GM11168 (cell line): ENCODE measurements around the gene FSTL4.

Experiments used
- in situ Hi-C: fragments of 300-500 bp; cut with MboI; formaldehyde crosslinking; loops from one replicate; pipeline ENCODE4 v1.12.0; 2022; ENCODE audit warnings: low sequenced_read_pairs; ENCODE audit not compliant: unreplicated experiment

The FSTL4 gene

DNA sequence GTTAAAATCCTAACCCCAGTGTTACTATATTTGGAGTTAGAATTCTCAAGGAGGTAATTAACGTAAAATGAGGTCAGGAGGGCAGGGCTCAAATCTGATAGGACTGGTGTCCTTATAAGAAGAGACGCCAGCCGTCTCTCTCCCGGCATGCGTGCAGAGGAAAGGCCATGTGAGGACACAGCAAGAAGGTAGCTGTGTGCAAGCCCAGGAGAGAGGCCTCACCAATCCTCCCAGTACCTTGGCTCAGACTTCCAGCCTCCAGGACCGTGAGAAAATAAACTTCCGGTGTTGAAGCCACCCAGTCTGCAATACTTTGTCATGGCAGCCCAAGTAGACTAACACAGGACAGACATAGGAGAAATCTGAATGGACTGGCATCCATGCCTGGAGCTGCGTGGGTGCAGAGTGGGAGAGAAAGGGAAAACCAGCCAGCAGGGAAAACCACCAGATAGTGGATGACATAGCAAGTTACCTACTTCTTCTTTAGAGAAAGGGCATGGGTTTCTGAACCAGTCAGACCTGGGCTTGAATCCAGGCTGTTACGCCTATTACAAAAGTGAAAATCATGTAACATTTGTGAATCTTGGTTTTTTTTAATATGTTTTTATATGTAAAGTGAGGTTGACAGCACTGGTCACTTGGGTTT lies 89.2 kb downstream of the FSTL4 start:
- in situ Hi-C loops, result no loop called here

DNA sequence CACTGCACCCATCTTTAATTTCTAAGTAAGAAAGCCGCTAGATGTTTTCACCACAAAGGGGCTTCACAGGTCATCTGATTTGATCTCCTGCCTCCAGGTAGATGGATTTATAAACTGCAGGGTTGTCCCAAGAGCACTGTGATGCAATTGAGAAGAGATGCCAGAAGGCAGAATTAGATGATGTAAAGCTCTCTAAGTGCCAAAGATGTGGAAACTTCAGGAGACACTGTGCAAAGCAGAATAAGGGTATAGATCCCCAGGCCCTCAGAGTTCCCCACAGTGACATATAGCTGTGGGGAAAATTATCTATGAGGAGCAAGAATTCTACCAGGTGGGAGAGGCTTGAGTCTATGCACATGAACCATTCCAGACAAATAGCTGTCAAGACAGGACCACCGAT lies 90.5 kb downstream of the FSTL4 start:
- in situ Hi-C loops, result no loop called here

DNA sequence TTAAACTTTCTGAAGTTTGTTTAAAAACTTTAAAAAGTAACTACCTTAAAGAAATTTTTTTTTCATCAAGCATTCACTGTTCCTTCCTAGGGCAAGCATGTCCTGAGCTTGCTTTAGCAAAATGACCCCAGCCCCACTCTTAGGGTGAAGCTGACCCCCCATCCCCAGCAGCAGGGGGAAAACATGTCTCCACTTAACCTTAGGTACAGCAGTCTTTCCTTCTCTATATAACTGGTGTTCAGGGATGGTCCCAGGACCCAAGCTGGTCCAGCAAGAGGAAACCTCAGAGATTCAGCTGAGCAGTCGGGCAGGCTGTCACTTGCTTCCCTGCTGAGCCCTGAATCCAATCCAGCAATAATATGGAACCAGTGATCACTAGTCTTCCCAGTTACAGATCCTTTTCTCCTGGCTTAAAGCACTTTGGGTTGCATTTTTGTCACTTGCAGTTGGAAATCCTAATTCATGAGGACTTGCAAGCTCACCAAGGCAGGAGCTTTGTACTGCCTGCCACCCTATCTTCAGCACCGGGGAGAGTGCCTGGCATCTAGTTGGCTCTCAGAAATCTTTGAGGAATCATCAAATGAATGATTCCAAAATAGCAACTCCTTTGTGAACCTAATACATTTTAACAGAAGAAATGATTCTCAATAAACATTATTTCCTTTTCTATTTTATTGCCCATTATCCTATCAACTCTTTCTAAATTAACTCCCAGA lies 91.2 kb downstream of the FSTL4 start:
- in situ Hi-C loops, result no loop called here

DNA sequence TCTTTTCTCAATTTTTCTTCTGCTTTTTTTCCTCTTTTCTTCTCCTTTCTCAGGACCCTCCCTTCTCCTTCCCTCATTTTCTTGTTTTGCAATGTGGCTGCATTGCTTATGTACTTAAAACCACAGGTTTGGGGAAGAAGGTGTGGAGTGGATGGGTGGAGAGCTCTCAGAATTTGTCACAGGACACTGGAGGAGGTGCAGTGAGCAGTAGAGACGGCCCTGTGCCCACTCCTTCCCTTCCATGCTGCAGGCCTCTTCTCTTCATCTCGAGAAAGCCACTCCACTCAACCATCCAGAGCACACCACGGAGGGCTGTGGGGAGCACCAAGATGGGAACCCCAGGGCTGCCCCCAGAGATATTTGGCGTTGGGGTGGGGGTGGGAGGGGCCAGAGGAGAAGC lies 92.3 kb downstream of the FSTL4 start:
- in situ Hi-C loops, result no loop called here

DNA sequence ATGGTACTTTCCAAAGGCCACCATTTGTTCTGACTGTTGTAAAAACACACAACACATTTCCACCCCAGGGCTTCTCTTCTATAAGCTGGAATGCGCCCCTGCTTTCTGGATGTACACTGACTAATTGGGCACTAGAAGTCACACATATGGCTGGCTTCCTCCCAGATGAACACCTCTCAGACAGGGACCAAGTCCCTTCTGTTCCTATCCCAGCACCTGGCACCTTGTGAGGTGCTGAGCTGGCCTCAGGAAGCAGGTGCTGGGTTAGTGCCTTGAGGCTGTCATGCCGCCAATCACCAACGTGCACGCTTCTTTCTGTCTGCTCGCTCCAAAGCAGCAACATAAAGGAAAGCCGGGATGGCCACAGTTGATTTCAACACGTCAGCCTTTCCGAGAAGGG lies 93.2 kb downstream of the FSTL4 start:
- in situ Hi-C loops, result no loop called here

DNA sequence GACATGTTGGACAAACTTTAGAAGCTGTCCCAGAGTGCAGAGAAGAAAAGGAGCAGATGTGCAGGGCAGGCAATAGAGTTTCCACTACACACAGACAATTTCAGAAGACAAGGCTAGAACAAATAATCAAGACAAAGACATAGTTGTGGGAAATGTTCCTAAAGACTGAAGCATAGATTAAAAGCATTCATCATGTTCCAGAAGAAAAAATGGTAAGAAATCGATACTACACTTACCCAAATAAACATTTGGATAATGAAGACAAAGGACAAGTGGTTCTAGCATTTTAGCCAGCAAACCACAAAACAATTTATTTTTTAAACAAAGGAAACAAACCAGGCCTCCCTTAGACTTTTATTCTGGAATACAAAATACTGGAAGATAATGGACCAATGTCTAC lies 97.9 kb downstream of the FSTL4 start:
- in situ Hi-C loops, result no loop called here

DNA sequence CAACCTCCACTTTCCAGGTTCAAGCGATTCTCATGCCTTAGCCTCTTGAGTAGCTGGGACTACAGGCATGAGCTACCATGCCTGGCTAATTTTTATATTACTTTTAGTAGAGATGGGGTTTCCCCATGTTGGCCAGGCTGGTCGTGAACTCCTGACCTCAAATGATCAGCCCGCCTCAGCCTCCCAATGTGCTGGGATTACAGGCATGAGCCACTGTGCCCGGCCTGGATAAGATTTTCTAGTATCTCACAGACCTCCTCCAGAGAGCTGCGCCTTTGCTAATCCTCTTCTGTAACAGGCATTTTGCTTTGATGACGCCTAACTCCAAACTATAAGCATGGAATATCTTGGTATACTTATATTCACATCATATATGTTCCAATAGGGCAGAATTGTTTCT lies 99.4 kb downstream of the FSTL4 start:
- in situ Hi-C loops, result no loop called here

DNA sequence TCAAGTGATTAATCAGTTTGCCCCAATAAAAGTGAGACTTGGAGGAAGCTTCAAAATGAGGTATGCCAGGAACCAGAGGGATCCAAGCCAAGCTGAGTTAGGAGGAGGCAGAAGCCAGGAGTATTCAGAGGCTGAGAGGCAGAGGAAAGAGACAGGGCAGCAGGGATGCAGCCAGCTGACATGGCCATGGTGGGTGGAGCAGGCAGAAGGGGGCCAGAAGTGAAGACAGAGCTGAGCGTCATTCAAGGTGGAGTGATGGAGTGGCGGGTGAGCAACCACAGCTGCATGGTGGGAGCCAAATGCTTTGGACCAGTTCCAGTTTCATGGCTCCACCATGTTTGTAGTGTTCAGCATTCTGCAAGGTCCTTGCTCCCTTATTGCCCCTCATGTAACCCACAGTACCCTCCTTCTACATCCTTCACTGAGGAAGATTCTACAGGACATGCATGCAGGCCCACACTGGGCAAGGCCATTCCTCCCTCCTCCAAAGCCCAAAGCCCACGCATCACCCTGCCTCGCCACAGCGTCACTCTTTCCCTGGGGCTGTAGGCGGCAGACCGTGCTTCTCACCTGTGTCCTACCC lies 100.6 kb downstream of the FSTL4 start:
- in situ Hi-C loops, result no loop called here

DNA sequence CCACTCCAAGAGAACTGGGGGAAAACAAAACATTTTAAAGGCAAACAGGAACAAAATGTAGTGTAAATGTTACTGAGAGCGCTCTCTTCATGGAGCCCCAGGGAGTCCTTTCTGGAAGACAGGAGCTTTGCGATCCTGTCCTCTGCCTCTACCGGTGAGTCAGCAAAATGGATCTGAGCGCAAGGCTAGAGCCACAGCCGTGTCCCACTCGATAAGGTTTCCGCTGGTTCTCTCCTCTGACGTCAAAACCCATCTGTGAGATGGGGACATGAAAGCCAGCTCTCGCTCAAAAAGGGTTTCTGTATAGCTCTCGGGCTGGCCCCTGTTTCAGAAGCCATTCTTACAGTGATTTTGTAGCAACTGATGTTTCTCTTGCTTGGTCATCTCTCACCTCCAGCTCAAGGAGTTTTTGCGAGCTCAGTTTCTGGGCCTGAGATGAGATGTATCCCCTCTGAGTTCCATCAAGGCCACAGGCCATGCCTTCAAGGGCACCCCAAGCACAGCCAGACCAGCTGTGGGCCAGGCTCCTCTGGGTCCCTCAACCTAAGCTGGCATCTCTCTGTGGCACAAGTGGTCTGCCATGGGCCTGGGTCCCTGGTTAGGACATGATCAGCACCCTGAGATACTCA lies 101.6 kb downstream of the FSTL4 start:
- in situ Hi-C loops, result no loop called here

DNA sequence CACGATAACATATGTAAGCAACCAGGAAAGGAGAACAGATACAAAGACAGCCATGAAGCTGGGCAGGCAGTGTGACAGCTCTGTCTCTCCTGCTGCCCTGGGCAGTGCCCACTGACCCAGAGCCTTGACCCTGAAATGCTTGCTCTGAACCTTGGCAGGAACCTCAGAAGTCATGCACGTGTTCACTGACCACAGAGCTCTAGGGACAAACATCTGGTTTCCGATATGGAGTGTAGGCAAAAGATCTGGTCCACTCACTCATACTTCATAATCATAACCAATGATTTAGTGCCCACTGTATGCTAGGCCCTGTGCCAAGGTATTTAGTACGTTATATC lies 102.6 kb downstream of the FSTL4 start:
- in situ Hi-C loops, result no loop called here

DNA sequence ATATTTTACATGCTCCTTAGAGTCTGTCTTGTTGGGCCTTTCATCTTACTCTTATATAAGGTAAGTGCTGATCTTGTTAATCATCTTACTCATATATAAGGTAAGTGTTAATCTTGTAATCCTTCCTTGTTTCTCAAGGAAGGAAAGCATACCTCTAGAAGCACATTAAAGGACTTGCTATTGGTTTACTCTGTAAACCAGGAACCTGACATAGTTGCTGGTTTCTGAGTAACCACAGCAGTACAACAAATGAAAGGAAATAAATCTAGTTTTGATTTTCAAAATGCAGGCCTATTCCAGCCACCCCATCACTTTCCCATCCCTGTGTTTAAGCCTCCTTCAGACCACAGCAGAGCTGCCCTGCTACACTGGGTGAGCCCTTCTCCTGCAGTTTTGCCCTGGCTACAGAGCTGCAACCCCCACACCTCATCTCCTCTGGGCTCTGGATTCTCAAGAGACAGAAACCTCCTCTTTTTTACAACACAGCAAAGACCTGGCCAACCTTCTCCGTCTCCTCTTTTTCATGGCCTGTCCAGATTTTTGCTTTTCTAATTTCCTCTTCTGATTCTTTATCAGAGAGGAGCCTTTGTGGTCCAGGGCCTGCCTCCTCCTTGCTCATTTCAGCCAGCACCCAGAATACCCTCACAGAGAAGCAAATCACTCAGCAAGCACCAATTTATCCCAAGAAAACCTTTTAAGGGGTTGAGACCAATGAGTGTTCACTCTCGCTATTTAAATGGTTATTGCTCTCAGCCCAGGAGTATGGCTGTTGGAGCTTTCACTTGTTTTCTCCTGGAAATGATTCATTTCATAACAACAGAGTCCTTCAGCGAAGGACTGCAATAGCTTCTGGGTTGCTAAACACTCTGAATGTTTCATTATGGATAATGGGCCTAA lies 103.2 kb downstream of the FSTL4 start:
- in situ Hi-C loops, result no loop called here

DNA sequence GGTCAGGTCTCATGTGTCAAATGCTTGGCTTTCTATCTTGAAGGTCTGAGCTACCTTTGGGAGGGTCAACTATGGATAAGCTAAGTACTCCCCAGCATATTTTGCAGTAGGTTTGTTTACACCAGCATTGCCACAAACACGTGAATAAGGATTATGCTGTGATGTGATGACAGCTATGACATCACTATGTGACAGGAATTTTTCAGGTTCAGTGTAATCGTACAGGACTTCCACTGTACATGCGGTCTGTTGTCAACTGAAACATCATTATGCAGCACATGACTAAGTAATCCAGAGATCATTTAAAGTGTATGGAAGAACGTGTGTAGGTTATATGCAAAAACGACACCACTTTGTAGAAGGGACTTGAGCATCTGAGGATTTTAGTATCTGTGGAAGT lies 104.0 kb downstream of the FSTL4 start:
- in situ Hi-C loops, result no loop called here

DNA sequence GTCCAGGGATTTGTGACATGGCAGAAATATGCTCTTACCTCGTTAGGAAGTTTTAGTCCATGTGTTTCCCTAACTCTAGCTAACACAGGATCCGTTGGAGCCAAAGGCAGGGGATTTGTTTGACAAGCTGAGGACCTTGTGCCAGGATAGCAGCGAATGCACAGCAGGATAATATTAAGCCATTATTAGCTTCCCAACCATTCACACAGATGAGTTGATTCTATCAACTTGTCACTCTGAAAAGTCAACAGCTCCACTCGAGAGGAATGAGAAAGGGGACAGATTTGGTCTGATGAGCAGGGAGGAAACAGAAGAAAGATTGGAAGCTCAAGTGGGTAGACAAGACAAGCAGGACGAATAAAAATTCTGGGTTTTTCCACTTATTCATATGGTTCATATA lies 106.2 kb downstream of the FSTL4 start:
- in situ Hi-C loops, result no loop called here

DNA sequence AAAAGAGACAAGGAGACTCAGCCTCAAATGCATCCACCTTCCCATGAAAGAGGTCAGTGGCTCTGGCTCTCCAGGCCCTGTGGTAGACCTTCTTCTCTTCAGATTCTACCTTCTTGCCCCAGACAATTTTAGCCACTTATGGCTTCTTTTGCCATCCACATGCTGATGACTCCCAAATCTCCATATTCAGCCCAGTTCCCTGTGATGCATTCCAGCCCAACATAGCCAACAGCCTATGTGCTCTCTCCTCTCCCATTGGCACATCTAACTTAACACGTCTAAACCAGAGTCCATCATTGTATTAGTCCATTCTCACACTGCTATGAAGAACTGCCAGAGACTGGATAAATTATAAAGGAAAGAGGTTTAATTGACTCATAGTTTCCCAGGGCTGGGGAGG lies 108.8 kb downstream of the FSTL4 start:
- in situ Hi-C loops, result no loop called here

DNA sequence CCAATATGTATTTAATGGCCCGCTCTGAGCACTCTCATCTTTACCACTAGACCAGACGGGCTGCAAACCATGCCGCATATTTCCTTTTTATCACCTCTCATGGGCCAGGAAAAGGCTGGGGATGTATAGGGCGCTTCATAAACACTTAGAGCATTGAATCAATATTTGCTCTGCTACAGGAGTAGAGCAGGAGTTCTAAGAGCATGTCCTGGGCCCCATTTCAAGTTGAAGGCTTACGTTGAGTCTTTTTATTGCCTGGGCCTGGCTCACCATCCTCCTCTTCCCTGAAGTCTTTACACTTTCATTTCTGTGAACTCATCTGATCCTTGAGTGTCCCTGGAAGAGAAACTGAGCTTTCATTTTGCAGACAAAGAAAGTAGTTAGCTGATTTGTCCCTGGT lies 112.4 kb downstream of the FSTL4 start:
- in situ Hi-C loops, result no loop called here

DNA sequence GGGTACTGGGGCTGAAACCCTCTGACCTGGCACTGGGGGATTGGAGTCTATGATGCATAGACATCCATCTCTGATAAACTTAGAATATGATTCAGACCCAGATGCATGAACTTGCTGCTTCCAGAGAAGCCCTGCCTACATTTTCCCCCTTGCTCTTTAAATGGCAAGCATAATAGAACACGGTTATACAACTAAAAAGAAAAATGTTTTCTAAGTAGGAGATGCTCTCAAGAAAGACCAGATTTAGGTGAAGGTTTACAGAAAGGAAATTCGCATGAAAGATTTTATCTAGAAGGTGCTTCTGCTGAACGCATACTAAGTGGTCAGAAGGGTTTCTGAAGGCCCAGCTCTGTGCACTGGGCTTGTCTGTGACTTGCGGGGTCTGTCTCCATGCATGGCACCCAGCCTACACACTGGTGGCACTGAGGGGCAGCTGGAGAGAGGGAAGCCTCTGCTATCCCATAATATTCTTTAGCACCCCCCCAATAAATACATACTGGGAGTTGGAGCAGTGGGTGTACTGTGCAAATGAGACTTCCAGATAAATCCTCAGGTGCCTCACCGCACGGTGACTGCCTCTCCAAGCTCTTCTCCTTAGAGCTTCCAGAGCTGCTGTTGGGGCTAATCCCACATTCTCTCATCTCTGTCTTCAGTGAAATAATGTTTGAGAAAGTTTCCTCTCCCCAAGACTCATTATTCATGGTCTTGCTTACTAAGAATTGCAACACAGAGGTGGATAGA lies 114.6 kb downstream of the FSTL4 start:
- in situ Hi-C loops, result no loop called here

DNA sequence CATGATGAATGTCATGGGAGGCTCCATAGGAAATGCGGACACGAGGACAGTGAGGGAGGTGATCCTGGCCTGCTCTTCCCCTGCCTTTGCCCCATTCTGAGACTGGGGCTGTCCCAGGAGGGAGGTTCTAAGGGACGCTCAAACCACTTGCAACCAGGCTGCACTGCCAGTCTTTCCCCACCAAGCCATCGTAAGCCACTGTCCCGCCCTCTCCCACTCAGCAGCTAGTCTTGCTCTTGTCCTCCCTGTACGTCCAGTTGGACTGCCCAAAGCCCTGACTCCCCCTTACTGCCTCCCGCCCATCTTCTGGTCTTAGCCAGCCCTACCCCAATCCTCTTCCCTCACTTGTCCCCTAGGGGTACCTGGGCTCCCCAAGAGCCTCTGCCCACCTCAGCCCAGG lies 115.7 kb downstream of the FSTL4 start:
- in situ Hi-C loops, result no loop called here

DNA sequence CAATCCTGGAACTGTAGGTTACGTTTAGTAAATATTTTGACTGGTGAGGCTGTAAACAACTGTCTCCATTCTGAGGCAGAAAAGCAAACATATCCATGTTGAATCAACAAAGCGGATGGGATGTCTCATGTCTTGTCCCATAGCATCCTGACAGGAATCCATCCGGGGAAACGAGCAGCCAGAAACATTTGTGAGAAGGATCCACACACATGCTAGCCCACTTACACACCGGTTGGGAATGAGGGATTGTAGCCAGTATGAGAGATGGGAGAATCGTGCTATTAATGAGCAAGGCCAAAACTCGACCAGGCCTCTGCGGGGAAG lies 117.5 kb downstream of the FSTL4 start:
- in situ Hi-C loops, result no loop called here

DNA sequence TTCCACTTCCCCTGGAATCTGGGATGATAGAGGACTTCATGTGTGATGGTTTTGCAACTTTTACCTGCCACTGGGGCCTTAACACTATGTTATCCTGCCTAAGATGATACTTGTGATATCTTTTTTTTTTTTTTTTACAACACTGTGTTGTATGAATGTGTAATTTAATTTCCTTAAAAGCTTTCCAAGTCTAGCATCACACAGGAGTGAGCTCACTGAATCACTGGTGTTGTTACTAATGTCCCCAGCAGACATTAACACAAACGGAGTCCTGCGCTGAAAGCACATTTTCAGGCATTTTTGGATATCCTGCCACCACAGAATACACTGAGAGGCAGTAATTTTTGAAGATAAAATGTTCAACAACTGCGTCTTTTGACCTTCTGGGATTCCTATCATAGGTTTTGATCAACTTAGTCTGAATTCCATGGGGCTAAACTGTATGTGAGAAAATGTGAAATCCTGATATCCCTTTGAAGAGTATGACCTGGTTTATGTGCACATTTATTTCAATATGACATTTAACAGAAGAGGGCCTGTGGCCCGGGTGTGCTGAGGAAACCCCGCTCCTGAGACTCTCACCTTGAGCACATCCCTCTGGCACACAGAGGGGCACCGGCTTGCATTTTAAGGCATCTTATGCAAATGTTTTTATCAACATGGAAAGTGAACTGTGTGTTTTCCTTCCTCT lies 118.0 kb downstream of the FSTL4 start:
- in situ Hi-C loops, result no loop called here

DNA sequence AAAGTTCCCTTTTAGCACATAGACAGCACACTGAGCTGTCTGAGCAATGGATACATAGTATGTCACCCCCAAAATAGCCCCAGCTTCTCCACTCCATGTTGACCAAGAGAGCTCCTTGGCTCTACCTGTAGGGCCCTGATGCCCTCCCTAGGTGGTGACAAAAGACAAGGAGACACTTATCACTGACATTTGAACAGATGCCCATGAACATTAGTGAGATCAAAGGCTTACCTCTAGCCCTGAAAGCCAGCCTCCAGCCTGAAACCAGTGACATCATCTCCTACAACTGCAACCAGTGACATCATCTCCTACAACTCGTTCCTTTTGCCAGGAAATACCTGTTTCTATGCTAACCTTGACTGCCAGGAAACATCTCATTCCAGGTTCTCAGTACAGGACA lies 122.7 kb downstream of the FSTL4 start:
- in situ Hi-C loops, result no loop called here
